K562 (cell line): ENCODE measurements around the gene LRP1B. TPM values are rescaled to one million over a fixed set of nuclear protein-coding genes. Genes with fewer than 3 reads are reported as not detected.

Experiments used
- ATAC-seq: fragments of 200-7000 bp; cut with Tn5 transposase; 3 replicates; pipeline ENCODE4 v1.9.1; 2020; ENCODE audit warnings: moderate library complexity
- BruUV-seq: library from RNA; stranded (reverse); fragments of 400-500 nt; replicated peaks from 2 replicates; lab custom pipeline; 2021; lab: Mats Ljungman, UMichigan
- CTCF ChIA-PET: fragments of 300-600 bp; formaldehyde crosslinking; extraction: SDS; loops from one replicate; lab custom pipeline; 2021; ENCODE audit warnings: low intra/inter-chr PET ratio; lab: Yijun Ruan, JAX
- POLR2A ChIA-PET: fragments of 300-600, 350-650 bp; sonication (Branson Sonifier 250); formaldehyde crosslinking; extraction: SDS; loops from one replicate; lab custom pipeline; 2021; ENCODE audit warnings: antibody characterized with exemption, inconsistent platforms; lab: Yijun Ruan, JAX
- DNase-seq, 4 experiments: peaks; one replicate each; pipeline versions ENCODE4 v3.0.0 to v3.0.0-alpha.2; 2011 to 2018; ENCODE audit warnings: low spot score in 3 of 4, mixed read lengths in 3 of 4; ENCODE audit errors: extremely low read depth in 1 of 4
- FAIRE-seq: peaks from 2 replicates; lab custom pipeline; 2011; peaks lifted over from hg19 to GRCh38; lab: Jason Lieb, UNC
- H2AFZ ChIP-seq: 2 replicates; pipeline ENCODE4 v1.6.0; 2011; ENCODE audit warnings: low read depth, low read length, control low read depth, inconsistent platforms
- H3K27ac ChIP-seq: fragments of 200-600 bp; 3 replicates; pipeline ENCODE4 v1.8.0; 2011; ENCODE audit warnings: low read depth, mild to moderate bottlenecking, control low read depth, inconsistent platforms, low read length, moderate library complexity, mixed read lengths; ENCODE audit errors: extremely low read depth
- H3K27me3 ChIP-seq, 2 experiments: fragments of 300-600 bp in 1 of 2; 2 replicates in 1 of 2; 3 replicates in 1 of 2; pipeline versions ENCODE4 v1.6.0 to v1.8.0; 2011; ENCODE audit warnings: inconsistent platforms in 2 of 2, low read length in 2 of 2, mild to moderate bottlenecking in 1 of 2, mixed read lengths in 1 of 2, moderate library complexity in 1 of 2; ENCODE audit not compliant: control insufficient read depth in 2 of 2, insufficient read depth in 2 of 2
- H3K36me3 ChIP-seq: fragments of 300-600 bp; 3 replicates; pipeline ENCODE4 v1.8.0; 2011; ENCODE audit warnings: mild to moderate bottlenecking, low read length, inconsistent platforms; ENCODE audit not compliant: control insufficient read depth, insufficient read depth
- H3K4me1 ChIP-seq, 2 experiments: fragments of 200-600 bp in 1 of 2; replicated peaks in 1 of 2; 2 replicates in 1 of 2; 3 replicates in 1 of 2; pipeline versions ENCODE4 v1.5.1 to v1.8.0; 2011; ENCODE audit warnings: inconsistent platforms in 2 of 2, low read length in 2 of 2, mild to moderate bottlenecking in 1 of 2, mixed read lengths in 1 of 2, moderate library complexity in 1 of 2; ENCODE audit not compliant: control insufficient read depth in 2 of 2, insufficient read depth in 2 of 2
- H3K4me2 ChIP-seq: 2 replicates; pipeline ENCODE4 v1.6.1; 2011; ENCODE audit warnings: low read length, control low read depth, inconsistent platforms, mixed read lengths; ENCODE audit not compliant: insufficient read depth
- H3K4me3 ChIP-seq: fragments of 200-600 bp; sonication (generic), shearing (Covaris generic); 2 replicates; pipeline ENCODE4 v1.5.1; 2016; ENCODE audit warnings: control low read depth, inconsistent platforms
- H3K79me2 ChIP-seq: fragments of 200-600 bp; 3 replicates; pipeline ENCODE4 v1.8.0; 2011; ENCODE audit warnings: low read length, inconsistent platforms; ENCODE audit not compliant: control insufficient read depth, insufficient read depth
- H3K9ac ChIP-seq, 2 experiments: 2 replicates each; pipeline versions ENCODE4 v1.6.0 to v1.6.1; 2011; ENCODE audit warnings: low read depth in 2 of 2, low read length in 2 of 2, control low read depth in 1 of 2, inconsistent platforms in 1 of 2, mild to moderate bottlenecking in 1 of 2, mixed read lengths in 1 of 2; ENCODE audit not compliant: insufficient read depth in 1 of 2
- H3K9me1 ChIP-seq: one replicate; pipeline ENCODE4 v1.6.0; 2011; ENCODE audit warnings: inconsistent platforms, mild to moderate bottlenecking, low read length, moderate library complexity; ENCODE audit not compliant: control insufficient read depth, insufficient read depth
- H3K9me3 ChIP-seq: replicated peaks from 2 replicates; pipeline ENCODE4 v1.5.1; 2011; ENCODE audit warnings: low read depth, low read length, inconsistent platforms; ENCODE audit not compliant: control insufficient read depth, insufficient read depth
- H4K20me1 ChIP-seq: replicated peaks from 2 replicates; pipeline ENCODE4 v1.6.1; 2011; ENCODE audit warnings: low read length, inconsistent platforms, mixed read lengths; ENCODE audit not compliant: control insufficient read depth, insufficient read depth
- CBX3 ChIP-seq, 2 experiments: IDR thresholded peaks; 1 replicate in 1 of 2; 2 replicates in 1 of 2; pipeline ENCODE4 v1.6.1; 2012; ENCODE audit warnings: inconsistent platforms in 2 of 2, low read length in 2 of 2, borderline replicate concordance in 1 of 2, control low read depth in 1 of 2
- HNRNPK ChIP-seq: fragments of 200-400 bp; formaldehyde crosslinking; IDR thresholded peaks from one replicate; pipeline ENCODE4 v1.6.1; 2018; ENCODE audit warnings: mild to moderate bottlenecking, low read depth, low read length; ENCODE audit not compliant: poor library complexity, severe bottlenecking
- ILF3 ChIP-seq: fragments of 450-650 bp; IDR thresholded peaks from 2 replicates; pipeline ENCODE4 v1.6.1; 2018; ENCODE audit warnings: antibody characterized with exemption, mild to moderate bottlenecking, moderate library complexity, borderline replicate concordance
- LCOR ChIP-seq: sonication (generic); formaldehyde crosslinking; IDR thresholded peaks from 2 replicates; pipeline ENCODE4 v1.8.0; 2022; ENCODE audit warnings: mild to moderate bottlenecking, missing genetic modification reagents
- TARDBP ChIP-seq: fragments of 450-650 bp; IDR thresholded peaks from 2 replicates; pipeline ENCODE4 v1.6.1; 2016
- TRIM28 ChIP-seq: fragments of 450-650 bp; IDR thresholded peaks from 2 replicates; pipeline ENCODE4 v1.6.1; 2017
- TSC22D4 ChIP-seq: fragments of 450-650 bp; IDR thresholded peaks from 2 replicates; pipeline ENCODE4 v1.6.1; 2016; ENCODE audit warnings: missing genetic modification characterization, missing biosample characterization, control low read depth
- ZNF175 ChIP-seq: fragments of 200-800 bp; sonication (Bioruptor generic); IDR thresholded peaks from 2 replicates; pipeline ENCODE4 v1.6.1; 2016; ENCODE audit warnings: low read depth, mild to moderate bottlenecking, missing genetic modification characterization, missing compliant biosample characterization
- ZNF696 ChIP-seq: fragments of 250-450 bp; sonication (Bioruptor Pico); conservative IDR thresholded peaks from 2 replicates; pipeline ENCODE4 v1.4.0; 2020; ENCODE audit warnings: mild to moderate bottlenecking, moderate library complexity
- WGBS: fragments of 100-300 bp; shearing (Covaris generic); methylation state at CpG from one replicate; pipeline ENCODE4 v1.1.6; 2016; ENCODE audit warnings: low coverage, mixed read lengths; ENCODE audit not compliant: insufficient coverage; ENCODE audit errors: missing lambda C conversion rate; 5-methylcytosine and 5-hydroxymethylcytosine counted together
- in situ Hi-C: fragments of 300-500 bp; cut with MboI; formaldehyde crosslinking; loops from 4 replicates; pipeline ENCODE4 v1.15.0; 2018; ENCODE audit warnings: inconsistent platforms, mixed read lengths
- intact Hi-C: fragments of 100-400 bp; cut with micrococcal nuclease; formaldehyde crosslinking; loops from 2 replicates; pipeline ENCODE4 v1.14.2; 2022
- polyA plus RNA-seq, 8 experiments: library from polyadenylated mRNA; depleted of rRNA in 4 of 8; stranded (reverse) in 5 of 8; unstranded in 3 of 8; fragments of >200 nt; fragmentation: Nextera tagmentation in 2 of 8; fragmentation: Illumina TruSeq in 1 of 8; extraction: Ambion mirVana in 2 of 8; extraction: Trizol in 1 of 8; gene quantifications; 2 replicates each; pipeline versions ENCODE4 v1.2.1 to v1.2.3, GENCODE V29; 2011 to 2014; ENCODE audit warnings: inconsistent platforms in 1 of 8, missing spikeins in 1 of 8
- total RNA-seq, 7 experiments: library from RNA; depleted of rRNA in 6 of 7; stranded (reverse); fragments of >200 nt in 6 of 7; fragmentation: Illumina TruSeq in 2 of 7; extraction: Trizol in 2 of 7; gene quantifications; 2 replicates each; pipeline versions ENCODE4 v1.2.1 to v1.2.3, GENCODE V29; 2011 to 2021; ENCODE audit warnings: low replicate concordance in 1 of 7
- TF ChIP-seq, protein P1 (sequence below): sonication (generic); formaldehyde crosslinking; IDR thresholded peaks from 2 replicates; pipeline ENCODE4 v1.8.1; 2022; ENCODE audit warnings: missing genetic modification reagents
- TF ChIP-seq, protein P2 (sequence below): fragments of 450-650 bp; formaldehyde crosslinking; conservative IDR thresholded peaks from 2 replicates; pipeline ENCODE4 v1.4.0; 2022; ENCODE audit warnings: mild to moderate bottlenecking, missing genetic modification characterization

LRP1B gene
- total and polyA plus RNA-seq, 9 of the 15 experiments (the other 6 are each of a cell fraction or from before 2014, with no cell fraction given), result not detected

DNA sequence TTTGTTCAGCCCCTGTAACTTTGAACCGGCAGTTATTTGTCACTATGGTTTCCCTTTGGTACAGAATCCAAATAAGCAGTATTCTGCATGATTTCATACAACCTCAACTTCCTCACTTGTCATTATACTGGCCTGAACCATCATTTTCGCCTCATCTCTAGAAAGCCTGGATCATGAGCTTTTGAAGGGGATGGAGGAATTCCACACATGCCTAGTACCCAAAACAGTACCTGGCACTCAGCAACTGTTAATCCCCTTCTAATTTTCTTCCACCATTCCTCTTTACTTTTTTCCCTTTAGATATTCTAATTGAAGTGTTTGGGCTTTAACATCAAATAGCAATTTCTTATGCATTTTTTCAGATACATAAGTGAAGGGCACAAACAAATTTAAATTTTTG lies 1776.3 kb downstream of the LRP1B start:
- no peak for FAIRE-seq
- intact Hi-C loops (no loop called here), in situ Hi-C loops (no loop called here)
- H3K9me3 ChIP-seq, result no peaks in the 10 kb centered on the region; the same call in 1 of the 2 replicates
- H3K9me1 ChIP-seq, result no peaks in the 10 kb centered on the region
- DNase-seq, result no peak
- no peak overlapping the region for H3K27ac ChIP-seq
- H3K27me3 ChIP-seq, result no peaks in the 10 kb centered on the region
- no TSS peak for BruUV-seq
- no peak overlapping the region for H3K9ac ChIP-seq
- ATAC-seq, result no peak
- ChIA-PET CTCF (no interaction called here), POLR2A (no interaction called here)
- H3K36me3 ChIP-seq, result no peaks in the 10 kb centered on the region
- 0% methylated on average over 2 of the region's 2 CpGs for WGBS
- H4K20me1 ChIP-seq, result no peaks in the 10 kb centered on the region
- no peak for TF ChIP-seq TRIM28
- TF ChIP-seq, protein P1, sequence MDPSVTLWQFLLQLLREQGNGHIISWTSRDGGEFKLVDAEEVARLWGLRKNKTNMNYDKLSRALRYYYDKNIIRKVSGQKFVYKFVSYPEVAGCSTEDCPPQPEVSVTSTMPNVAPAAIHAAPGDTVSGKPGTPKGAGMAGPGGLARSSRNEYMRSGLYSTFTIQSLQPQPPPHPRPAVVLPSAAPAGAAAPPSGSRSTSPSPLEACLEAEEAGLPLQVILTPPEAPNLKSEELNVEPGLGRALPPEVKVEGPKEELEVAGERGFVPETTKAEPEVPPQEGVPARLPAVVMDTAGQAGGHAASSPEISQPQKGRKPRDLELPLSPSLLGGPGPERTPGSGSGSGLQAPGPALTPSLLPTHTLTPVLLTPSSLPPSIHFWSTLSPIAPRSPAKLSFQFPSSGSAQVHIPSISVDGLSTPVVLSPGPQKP (CRISPR knock-in tag), result no peak
- no peak for TF ChIP-seq ILF3
- no peak for TF ChIP-seq ZNF696 (CRISPR knock-in tag)
- TF ChIP-seq TSC22D4 (tag), result no peak
- no peak for TF ChIP-seq LCOR
- TF ChIP-seq, protein P2, sequence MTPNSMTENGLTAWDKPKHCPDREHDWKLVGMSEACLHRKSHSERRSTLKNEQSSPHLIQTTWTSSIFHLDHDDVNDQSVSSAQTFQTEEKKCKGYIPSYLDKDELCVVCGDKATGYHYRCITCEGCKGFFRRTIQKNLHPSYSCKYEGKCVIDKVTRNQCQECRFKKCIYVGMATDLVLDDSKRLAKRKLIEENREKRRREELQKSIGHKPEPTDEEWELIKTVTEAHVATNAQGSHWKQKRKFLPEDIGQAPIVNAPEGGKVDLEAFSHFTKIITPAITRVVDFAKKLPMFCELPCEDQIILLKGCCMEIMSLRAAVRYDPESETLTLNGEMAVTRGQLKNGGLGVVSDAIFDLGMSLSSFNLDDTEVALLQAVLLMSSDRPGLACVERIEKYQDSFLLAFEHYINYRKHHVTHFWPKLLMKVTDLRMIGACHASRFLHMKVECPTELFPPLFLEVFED (CRISPR knock-in tag), result no peak
- TF ChIP-seq ZNF175 (CRISPR knock-in tag), result no peak
- no peak for TF ChIP-seq TARDBP
- no peak for TF ChIP-seq CBX3 (IDR thresholded peaks at IDR 0.05; ENCODE audit: borderline replicate concordance in 1 of 2, low read length in 2 of 2)
- no peak for TF ChIP-seq HNRNPK
- H3K4me2 ChIP-seq, result no peak overlapping the region
- H3K4me3 ChIP-seq, result no peak overlapping the region
- H3K79me2 ChIP-seq, result no peaks in the 10 kb centered on the region
- H3K4me1 ChIP-seq, result no peaks in the 10 kb centered on the region; a peak in 1 of 5 replicates
- no peak overlapping the region for H2AFZ ChIP-seq
